ENCODE measurements around the gene TIMP4. TPM values are rescaled to one million over a fixed set of nuclear protein-coding genes. Genes with fewer than 3 reads are reported as not detected.

The TIMP4 gene
- total RNA-seq, 1 experiment from 2014 or later, result 8.4 TPM

- no peak overlapping the region for H2BK12ac ChIP-seq (ENCODE audit: insufficient read length, low read depth, low read length)
- no CpG with 5 or more reads among the region's 2 CpGs for WGBS (ENCODE audit: extremely low coverage, insufficient read length, low lambda C conversion rate)
- H4K91ac ChIP-seq (ENCODE audit: insufficient read length, low read depth, low read length), result no peak overlapping the region
- H3K27ac ChIP-seq (ENCODE audit: insufficient read length, low read depth, low read length), result no peak overlapping the region
- H2BK5ac ChIP-seq (ENCODE audit: insufficient read length, low read length), result no peak overlapping the region
- H2BK20ac ChIP-seq (ENCODE audit: low read depth, low read length, poor library complexity, severe bottlenecking), result no peak overlapping the region
- no peak overlapping the region for H3K14ac ChIP-seq (ENCODE audit: insufficient read depth, low read length)
- no peak overlapping the region for H3K18ac ChIP-seq (ENCODE audit: insufficient read length, low read depth, low read length)
- no peaks in the 10 kb centered on the region for H3K23me2 ChIP-seq (ENCODE audit: insufficient read length, low read depth, low read length, poor library complexity, severe bottlenecking)
- no peak overlapping the region for H3K23ac ChIP-seq (ENCODE audit: insufficient read length, low read depth, low read length)
- no peaks in the 10 kb centered on the region for H3K27me3 Mint-ChIP-seq (ENCODE audit: low read depth)
- no peaks in the 10 kb centered on the region for H3K9me3 ChIP-seq (ENCODE audit: control insufficient read depth, low read depth, low read length)
- H3K56ac ChIP-seq (ENCODE audit: insufficient read length, low read depth, low read length), result no peak overlapping the region
- no peaks in the 10 kb centered on the region for H3K9me3 Mint-ChIP-seq
- no peak overlapping the region for H2BK15ac ChIP-seq (ENCODE audit: low read depth, low read length)
- H3K36me3 Mint-ChIP-seq (ENCODE audit: insufficient read depth in 1 of 3, low read depth in 3 of 3), result no peaks in the 10 kb centered on the region
- no peaks in the 10 kb centered on the region for H3K79me2 ChIP-seq (ENCODE audit: insufficient read depth, low read length)
- no peak for TF ChIP-seq CTCF (conservative IDR thresholded peaks at IDR 0.05)
- no peak overlapping the region for H2BK120ac ChIP-seq (ENCODE audit: low read depth, low read length, poor library complexity, severe bottlenecking)
- no peaks in the 10 kb centered on the region for H3K4me1 Mint-ChIP-seq
- H4K8ac ChIP-seq (replicated peaks; ENCODE audit: insufficient read length, low read depth, low read length), result no peak overlapping the region
- no peak overlapping the region for H3K27ac Mint-ChIP-seq
- DNase-seq, result no peak
- no peak overlapping the region for H3K9ac ChIP-seq (ENCODE audit: extremely low read depth, insufficient read length, low read length)
- H4K5ac ChIP-seq (ENCODE audit: insufficient read length, low read depth, low read length), result no peak overlapping the region
- no peak overlapping the region for H2AFZ ChIP-seq (ENCODE audit: low read length)
- H3T11ph ChIP-seq (ENCODE audit: low read length), result no peak overlapping the region
- no peaks in the 10 kb centered on the region for H3K4me1 ChIP-seq (ENCODE audit: insufficient read depth, low read length)
- no peaks in the 10 kb centered on the region for H3K79me1 ChIP-seq (ENCODE audit: insufficient read depth, low read depth, low read length, poor library complexity, severe bottlenecking)
- no peaks in the 10 kb centered on the region for H3K27me3 ChIP-seq (ENCODE audit: insufficient read depth, low read length)
- H3K4me2 ChIP-seq (ENCODE audit: insufficient read depth, insufficient read length, low read length), result no peak overlapping the region
- H2AK5ac ChIP-seq (ENCODE audit: insufficient read length, low read length), result no peak overlapping the region
- no peak overlapping the region for H3K4me3 Mint-ChIP-seq
- no peak overlapping the region for H3K4ac ChIP-seq (ENCODE audit: low read depth, low read length)
- H4K20me1 ChIP-seq (ENCODE audit: control insufficient read depth, insufficient read depth, insufficient read length), result no peaks in the 10 kb centered on the region
Measured at GRCh38 chr3:12201813-12202212, 43.1 kb upstream of the TIMP4 start.
